ENCODE measurements around the gene TKTL1. TPM values are rescaled to one million over a fixed set of nuclear protein-coding genes. Genes with fewer than 3 reads are reported as not detected.

TKTL1 gene
- total RNA-seq, 1 donor from 2014 or later, result not detected

GRCh38 chrX:154310616-154311536 is 15.3 kb downstream of the TKTL1 start:
- Mint-ChIP-seq H3K9me3 (ENCODE audit: low read depth) (peaks cover 11% of the 10 kb centered on the region), H3K27me3 (no peaks in the 10 kb centered on the region), H3K36me3 (ENCODE audit: insufficient read depth) (no peaks in the 10 kb centered on the region), H3K27ac (no peak overlapping the region), H3K4me1 (ENCODE audit: low read depth) (no peaks in the 10 kb centered on the region), H3K4me3 (ENCODE audit: low read depth) (no peak overlapping the region)
- no peak for DNase-seq (ENCODE audit: low spot score, unreplicated experiment)
- TF ChIP-seq, protein P1, sequence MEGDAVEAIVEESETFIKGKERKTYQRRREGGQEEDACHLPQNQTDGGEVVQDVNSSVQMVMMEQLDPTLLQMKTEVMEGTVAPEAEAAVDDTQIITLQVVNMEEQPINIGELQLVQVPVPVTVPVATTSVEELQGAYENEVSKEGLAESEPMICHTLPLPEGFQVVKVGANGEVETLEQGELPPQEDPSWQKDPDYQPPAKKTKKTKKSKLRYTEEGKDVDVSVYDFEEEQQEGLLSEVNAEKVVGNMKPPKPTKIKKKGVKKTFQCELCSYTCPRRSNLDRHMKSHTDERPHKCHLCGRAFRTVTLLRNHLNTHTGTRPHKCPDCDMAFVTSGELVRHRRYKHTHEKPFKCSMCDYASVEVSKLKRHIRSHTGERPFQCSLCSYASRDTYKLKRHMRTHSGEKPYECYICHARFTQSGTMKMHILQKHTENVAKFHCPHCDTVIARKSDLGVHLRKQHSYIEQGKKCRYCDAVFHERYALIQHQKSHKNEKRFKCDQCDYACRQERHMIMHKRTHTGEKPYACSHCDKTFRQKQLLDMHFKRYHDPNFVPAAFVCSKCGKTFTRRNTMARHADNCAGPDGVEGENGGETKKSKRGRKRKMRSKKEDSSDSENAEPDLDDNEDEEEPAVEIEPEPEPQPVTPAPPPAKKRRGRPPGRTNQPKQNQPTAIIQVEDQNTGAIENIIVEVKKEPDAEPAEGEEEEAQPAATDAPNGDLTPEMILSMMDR (IDR thresholded peaks at IDR 0.05; ENCODE audit: unreplicated experiment), result no peak

GRCh38 chrX:154312116-154312515 is 16.5 kb downstream of the TKTL1 start:
- Mint-ChIP-seq H3K27me3 (no peaks in the 10 kb centered on the region), H3K4me3 (ENCODE audit: low read depth) (no peak overlapping the region), H3K4me1 (ENCODE audit: low read depth) (no peaks in the 10 kb centered on the region), H3K27ac (no peak overlapping the region), H3K36me3 (ENCODE audit: insufficient read depth) (no peaks in the 10 kb centered on the region), H3K9me3 (ENCODE audit: low read depth) (peaks cover 8% of the 10 kb centered on the region)
- DNase-seq (ENCODE audit: low spot score, unreplicated experiment), result no peak
- TF ChIP-seq, protein P1 (IDR thresholded peaks at IDR 0.05; ENCODE audit: unreplicated experiment), result no peak

DNA sequence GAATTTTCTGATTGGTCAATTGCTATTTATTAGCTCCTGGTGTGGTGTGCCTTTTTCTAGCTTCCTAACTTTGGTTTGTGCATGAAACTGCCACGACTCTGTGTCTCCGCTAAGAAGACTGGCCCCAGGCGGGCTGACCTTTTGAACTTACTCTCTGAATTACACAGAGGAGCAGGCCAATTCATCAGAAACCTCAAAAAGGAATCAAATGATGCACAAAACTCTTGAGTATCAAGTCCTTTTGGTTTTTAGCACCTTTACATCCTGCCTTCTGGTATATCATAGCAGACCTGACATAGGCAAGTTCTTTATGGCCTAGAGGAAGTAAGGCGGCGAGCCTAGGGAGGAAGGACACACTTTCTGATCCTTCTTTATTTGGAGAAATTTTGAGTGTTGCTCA is 17.6 kb downstream of the TKTL1 start:
- DNase-seq (ENCODE audit: low spot score, unreplicated experiment), result no peak
- Mint-ChIP-seq H3K9me3 (ENCODE audit: low read depth) (peaks cover 13% of the 10 kb centered on the region), H3K4me1 (ENCODE audit: low read depth) (no peaks in the 10 kb centered on the region)

DNA sequence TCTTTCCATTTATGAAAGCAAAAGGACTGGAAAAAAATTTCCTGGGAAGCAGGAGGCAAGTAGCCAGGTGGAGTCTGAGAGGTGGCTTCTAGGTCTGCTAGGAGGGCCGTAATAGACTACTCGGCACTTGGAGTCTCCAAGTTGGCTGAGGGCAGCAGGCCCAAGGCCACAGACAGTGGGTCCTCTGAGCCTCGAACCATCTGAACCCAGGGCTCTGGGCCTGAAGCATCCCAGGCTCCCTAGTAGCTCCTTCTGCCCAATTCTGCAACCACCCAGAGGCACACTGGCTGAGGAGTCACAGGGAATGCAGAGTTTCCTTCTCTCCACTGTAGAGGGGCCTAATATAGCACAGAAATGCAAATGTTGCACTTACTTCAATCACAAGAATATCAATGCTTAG is 19.8 kb downstream of the TKTL1 start:
- Mint-ChIP-seq H3K9me3 (ENCODE audit: low read depth) (peaks cover 19% of the 10 kb centered on the region), H3K27me3 (peaks cover 7% of the 10 kb centered on the region), H3K4me3 (ENCODE audit: low read depth) (no peak overlapping the region), H3K36me3 (ENCODE audit: insufficient read depth) (no peaks in the 10 kb centered on the region), H3K4me1 (ENCODE audit: low read depth) (no peaks in the 10 kb centered on the region), H3K27ac (no peak overlapping the region)
- TF ChIP-seq, protein P1 (IDR thresholded peaks at IDR 0.05; ENCODE audit: unreplicated experiment), result no peak
- DNase-seq (ENCODE audit: low spot score, unreplicated experiment), result no peak

More for the DNA sequence above, 17.6 kb downstream of the TKTL1 start:
- TF ChIP-seq, protein P1 (IDR thresholded peaks at IDR 0.05; ENCODE audit: unreplicated experiment), result no peak
- H3K4me3 Mint-ChIP-seq (ENCODE audit: low read depth), result no peak overlapping the region
- H3K36me3 Mint-ChIP-seq (ENCODE audit: insufficient read depth), result no peaks in the 10 kb centered on the region
- H3K27me3 Mint-ChIP-seq, result peaks cover 2% of the 10 kb centered on the region
- H3K27ac Mint-ChIP-seq, result no peak overlapping the region

GRCh38 chrX:154317391-154317995 is 21.9 kb downstream of the TKTL1 start:
- DNase-seq (ENCODE audit: low spot score, unreplicated experiment), result no peak

More at GRCh38 chrX:154317391-154317995, 21.9 kb downstream of the TKTL1 start:
- H3K4me1 Mint-ChIP-seq (ENCODE audit: low read depth), result no peaks in the 10 kb centered on the region
- peaks cover 14% of the 10 kb centered on the region for H3K9me3 Mint-ChIP-seq (ENCODE audit: low read depth)
- no peak overlapping the region for H3K4me3 Mint-ChIP-seq (ENCODE audit: low read depth)
- no peak overlapping the region for H3K27ac Mint-ChIP-seq
- H3K36me3 Mint-ChIP-seq (ENCODE audit: insufficient read depth), result no peaks in the 10 kb centered on the region
- H3K27me3 Mint-ChIP-seq, result peaks cover 13% of the 10 kb centered on the region
- TF ChIP-seq, protein P1 (IDR thresholded peaks at IDR 0.05; ENCODE audit: unreplicated experiment), result peak; percentile 54

All from progenitor cell of endocrine pancreas (in vitro differentiated cells).